Right lobe of liver (tissue), 4 donors: Measurements from ENCODE around the gene FAM171A1.

ENCODE experiments used
- POLR2A ChIP-seq: fragments of 450-650 bp; IDR thresholded peaks from one replicate; pipeline ENCODE4 v1.6.1; 2017; ENCODE audit warnings: antibody characterized with exemption, mild to moderate bottlenecking
- TF ChIP-seq, protein P1 (sequence below), 4 donors: fragments of 200-600 bp in 3 of 4; fragments of 450-650 bp in 1 of 4; IDR thresholded peaks; one replicate each; pipeline versions ENCODE4 v1.5.1 to v1.8.0; 2016 to 2022; ENCODE audit warnings: antibody characterized with exemption in 4 of 4, mild to moderate bottlenecking in 2 of 4
- donor health status: DM: no; HTN: no; CAD: no.
- donor health status: DM: no; HTN: no; CAD: no.
- donor health status: DM: no; HTN: yes; CAD: no.

DNA sequence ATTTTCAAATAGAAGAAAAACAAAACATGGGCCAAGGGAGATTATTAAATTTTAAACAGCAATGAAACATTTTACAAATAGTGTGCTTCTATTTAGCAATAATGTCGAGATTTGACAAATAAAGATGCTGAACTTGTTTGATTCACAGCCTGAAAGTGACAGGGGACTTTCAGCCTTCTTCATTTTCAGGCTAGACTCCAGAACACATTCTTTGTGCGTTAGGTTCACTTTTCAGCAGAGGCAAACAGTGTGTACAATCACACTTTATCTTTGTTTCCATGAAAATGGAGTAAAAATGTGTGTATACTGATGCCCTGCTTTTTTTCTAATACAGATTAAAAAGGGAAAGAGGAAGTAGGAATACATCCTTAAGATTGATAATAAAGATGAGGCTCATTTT is 35.6 kb downstream of the FAM171A1 start:
- no peak for TF ChIP-seq POLR2A
- TF ChIP-seq, protein P1, sequence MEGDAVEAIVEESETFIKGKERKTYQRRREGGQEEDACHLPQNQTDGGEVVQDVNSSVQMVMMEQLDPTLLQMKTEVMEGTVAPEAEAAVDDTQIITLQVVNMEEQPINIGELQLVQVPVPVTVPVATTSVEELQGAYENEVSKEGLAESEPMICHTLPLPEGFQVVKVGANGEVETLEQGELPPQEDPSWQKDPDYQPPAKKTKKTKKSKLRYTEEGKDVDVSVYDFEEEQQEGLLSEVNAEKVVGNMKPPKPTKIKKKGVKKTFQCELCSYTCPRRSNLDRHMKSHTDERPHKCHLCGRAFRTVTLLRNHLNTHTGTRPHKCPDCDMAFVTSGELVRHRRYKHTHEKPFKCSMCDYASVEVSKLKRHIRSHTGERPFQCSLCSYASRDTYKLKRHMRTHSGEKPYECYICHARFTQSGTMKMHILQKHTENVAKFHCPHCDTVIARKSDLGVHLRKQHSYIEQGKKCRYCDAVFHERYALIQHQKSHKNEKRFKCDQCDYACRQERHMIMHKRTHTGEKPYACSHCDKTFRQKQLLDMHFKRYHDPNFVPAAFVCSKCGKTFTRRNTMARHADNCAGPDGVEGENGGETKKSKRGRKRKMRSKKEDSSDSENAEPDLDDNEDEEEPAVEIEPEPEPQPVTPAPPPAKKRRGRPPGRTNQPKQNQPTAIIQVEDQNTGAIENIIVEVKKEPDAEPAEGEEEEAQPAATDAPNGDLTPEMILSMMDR (IDR thresholded peaks at IDR 0.05): no peak
